ENCODE data around the gene EPHA1.

Gene EPHA1

DNA sequence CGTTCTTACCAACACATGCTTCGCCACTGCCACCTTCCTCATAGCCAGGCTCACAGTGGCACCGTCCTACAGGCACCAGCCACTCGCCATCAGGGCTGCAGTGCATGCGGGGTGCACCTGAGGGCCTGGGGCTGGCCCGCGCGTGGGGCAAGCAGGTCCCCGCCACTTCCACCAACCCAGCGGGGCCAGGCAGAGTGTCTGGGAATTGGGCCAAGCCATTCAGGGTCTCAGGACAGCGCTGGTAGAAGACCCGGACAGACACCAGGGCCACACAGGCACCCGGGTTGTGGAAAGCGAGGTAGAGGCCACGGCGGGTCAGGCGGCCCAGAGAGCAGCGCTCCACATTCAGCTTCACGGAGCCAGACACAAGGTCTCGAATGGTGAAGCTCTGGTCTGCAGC lies 9.0 kb downstream of the EPHA1 start:
- H3K27ac ChIP-seq, result no peak overlapping the region
- TF ChIP-seq, protein P1, sequence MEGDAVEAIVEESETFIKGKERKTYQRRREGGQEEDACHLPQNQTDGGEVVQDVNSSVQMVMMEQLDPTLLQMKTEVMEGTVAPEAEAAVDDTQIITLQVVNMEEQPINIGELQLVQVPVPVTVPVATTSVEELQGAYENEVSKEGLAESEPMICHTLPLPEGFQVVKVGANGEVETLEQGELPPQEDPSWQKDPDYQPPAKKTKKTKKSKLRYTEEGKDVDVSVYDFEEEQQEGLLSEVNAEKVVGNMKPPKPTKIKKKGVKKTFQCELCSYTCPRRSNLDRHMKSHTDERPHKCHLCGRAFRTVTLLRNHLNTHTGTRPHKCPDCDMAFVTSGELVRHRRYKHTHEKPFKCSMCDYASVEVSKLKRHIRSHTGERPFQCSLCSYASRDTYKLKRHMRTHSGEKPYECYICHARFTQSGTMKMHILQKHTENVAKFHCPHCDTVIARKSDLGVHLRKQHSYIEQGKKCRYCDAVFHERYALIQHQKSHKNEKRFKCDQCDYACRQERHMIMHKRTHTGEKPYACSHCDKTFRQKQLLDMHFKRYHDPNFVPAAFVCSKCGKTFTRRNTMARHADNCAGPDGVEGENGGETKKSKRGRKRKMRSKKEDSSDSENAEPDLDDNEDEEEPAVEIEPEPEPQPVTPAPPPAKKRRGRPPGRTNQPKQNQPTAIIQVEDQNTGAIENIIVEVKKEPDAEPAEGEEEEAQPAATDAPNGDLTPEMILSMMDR (IDR thresholded peaks at IDR 0.05), result no peak
- TF ChIP-seq ZFX (IDR thresholded peaks at IDR 0.05; ENCODE audit: borderline replicate concordance), result no peak

DNA sequence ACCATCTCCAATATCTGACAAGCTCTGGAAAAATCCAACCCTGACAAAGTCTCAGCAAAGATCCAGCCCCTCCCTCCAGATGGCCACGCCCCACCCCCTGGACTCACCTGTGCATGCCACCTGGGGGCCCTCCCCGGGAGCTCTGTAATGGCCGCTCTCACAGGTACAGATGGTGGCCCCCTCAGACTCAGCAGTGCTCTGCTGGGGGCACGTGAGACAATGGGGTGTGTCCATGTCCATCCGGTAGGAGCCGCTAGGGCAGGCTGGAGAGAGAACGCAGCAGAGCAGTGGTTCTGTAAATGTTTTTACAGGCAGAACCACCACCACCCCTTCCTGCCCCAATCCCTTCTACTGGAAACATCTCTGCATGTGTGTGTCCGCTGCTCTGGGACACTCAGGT lies 9.5 kb downstream of the EPHA1 start:
- TF ChIP-seq, protein P1 (IDR thresholded peaks at IDR 0.05), result no peak
- TF ChIP-seq ZFX (IDR thresholded peaks at IDR 0.05; ENCODE audit: borderline replicate concordance), result no peak
- H3K27ac ChIP-seq, result no peak overlapping the region

DNA sequence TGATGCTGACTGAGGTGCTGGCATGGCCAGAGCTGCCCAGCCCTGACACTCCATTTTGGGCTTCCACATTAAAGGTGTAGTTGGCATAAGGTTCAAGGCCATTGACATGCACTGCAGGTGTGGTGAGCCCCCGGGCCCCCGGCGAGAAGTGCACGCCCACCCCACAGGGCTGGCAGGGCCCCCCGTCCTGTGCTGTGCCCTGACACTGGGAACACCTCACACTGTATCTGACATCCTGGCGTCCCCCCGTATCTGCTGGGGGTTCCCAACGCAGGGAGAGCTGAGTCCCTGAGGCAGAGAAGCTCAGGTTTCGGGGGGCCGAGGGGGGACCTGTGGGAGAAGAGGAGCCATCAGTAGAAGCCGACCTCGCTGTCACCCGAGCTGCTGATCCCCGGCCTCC lies 10.0 kb downstream of the EPHA1 start:
- H3K27ac ChIP-seq, result no peak overlapping the region
- TF ChIP-seq, protein P1 (IDR thresholded peaks at IDR 0.05), result no peak
- TF ChIP-seq ZFX (IDR thresholded peaks at IDR 0.05; ENCODE audit: borderline replicate concordance), result no peak

DNA sequence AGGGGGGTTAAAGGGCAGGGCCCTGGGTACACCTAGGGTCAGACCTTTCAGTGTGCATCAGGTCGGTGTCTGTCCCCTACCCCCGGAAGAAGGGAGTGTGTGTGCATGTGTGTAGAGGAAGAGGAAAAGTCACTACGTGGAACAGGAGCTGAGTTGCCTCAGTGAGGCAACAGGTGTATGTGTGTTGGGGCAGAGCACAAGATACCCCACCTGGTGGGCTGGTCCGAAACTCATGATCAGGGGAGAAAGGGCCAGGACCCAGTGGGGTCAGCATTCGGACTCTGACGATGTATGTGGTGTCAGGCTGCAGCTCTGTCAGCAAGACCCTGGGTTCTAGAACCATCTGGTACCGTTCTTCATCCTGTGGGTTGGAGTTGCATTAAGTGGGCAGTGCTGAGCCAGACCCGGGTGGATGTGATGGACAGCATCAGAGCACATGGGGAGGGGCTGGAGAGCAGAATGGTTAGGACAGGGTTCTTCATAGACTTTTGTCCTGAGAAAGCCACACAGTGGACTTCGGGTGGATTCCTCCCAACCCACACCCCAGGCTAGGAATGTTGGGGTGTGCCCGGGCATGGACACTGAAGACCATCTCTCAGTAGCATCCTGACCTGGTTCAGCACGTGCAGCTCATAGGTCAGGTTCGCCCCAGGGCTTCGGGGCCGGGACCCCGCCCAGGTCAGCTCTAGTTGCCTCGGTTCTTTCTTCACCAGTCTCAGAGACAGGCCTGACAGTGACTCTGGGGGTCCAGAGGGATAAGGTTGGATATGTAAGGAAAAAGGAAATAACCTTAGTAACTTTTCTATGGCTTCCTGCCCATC lies 10.7 kb downstream of the EPHA1 start:
- no peak overlapping the region for H3K27ac ChIP-seq
- no peak for TF ChIP-seq ZFX (IDR thresholded peaks at IDR 0.05; ENCODE audit: borderline replicate concordance)
- TF ChIP-seq, protein P1 (IDR thresholded peaks at IDR 0.05), result no peak

DNA sequence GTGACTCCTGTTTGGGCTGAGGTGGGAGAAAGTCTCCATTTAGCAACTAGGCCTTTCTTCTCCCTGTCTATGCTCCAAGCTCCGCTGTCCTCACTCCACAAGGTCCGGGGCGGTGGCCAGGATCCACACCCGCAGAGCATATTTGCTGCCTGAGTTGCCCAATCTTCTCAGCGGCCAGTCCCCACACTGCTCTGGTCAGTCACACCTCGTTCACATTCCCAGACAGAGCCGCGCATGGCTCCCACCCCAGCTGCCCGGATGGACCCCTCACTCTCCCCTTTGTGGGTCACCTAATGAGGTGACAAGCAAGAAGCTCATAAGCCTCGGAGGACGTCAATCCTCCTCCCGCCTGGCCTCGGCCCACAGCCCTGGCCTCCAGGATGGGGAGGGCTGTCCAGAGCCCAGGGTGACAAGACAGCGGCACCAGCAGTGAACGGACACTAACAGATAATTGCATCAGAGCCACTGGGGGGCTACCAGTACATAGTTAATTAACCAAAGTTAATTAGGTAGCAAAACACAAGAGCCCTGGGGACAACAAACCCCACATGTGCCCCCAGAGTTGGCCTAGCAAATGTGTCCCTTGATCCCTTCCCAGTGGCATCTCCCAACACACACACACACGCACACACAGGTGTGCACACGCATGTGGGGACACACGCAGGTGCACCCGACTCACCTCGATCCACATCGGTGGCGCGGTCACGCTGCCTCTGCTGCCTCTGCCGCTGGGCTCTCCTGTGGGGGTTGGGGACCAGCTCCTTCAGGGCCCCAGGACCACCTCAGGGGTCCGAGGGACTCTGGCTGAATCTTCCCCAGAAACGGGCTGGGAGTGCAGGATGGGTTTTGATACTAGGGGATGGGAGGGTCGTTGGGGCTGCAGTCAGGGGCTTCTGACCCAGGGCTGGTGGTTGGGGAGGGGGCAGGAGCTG lies 11.8 kb downstream of the EPHA1 start:
- TF ChIP-seq ZFX (IDR thresholded peaks at IDR 0.05; ENCODE audit: borderline replicate concordance), result no peak
- TF ChIP-seq, protein P1 (IDR thresholded peaks at IDR 0.05), result no peak
- H3K27ac ChIP-seq, result no peak overlapping the region

DNA sequence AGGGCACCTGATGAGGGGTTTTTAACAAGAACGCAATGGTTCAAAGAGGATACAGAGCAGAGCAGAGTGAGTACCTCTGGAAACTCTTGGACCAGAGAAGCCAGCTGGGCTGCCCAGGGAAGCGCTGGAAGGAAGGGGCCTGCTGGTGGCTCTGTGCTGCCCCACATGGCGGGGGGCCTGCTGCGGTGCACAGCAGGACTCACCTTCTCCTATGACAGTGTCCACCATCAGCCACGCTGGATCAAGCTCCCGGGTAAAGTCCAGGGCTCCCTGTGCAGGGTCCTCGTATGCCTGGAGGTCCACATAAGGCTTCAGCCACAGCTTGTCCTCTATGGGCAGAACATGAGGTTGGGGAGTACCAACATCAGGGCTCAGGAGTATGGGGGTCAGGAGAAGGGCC lies 12.5 kb downstream of the EPHA1 start:
- no peak overlapping the region for H3K27ac ChIP-seq
- TF ChIP-seq, protein P1 (IDR thresholded peaks at IDR 0.05), result no peak
- TF ChIP-seq ZFX (IDR thresholded peaks at IDR 0.05; ENCODE audit: borderline replicate concordance), result no peak
